HG02970 (cell line): ENCODE data around the gene MAD1L1.

Experiments
- ATAC-seq: cut with Tn5 transposase; IDR thresholded peaks from one replicate; pipeline ENCODE4 v1.9.1; 2021; ENCODE audit warnings: mild to moderate bottlenecking, moderate library complexity, moderate number of reproducible peaks; ENCODE audit not compliant: unreplicated experiment, low FRiP score

MAD1L1 gene

GRCh38 chr7:1809070-1809469 is 423.7 kb downstream of the MAD1L1 start:
- no peak for ATAC-seq

GRCh38 chr7:1807821-1808600 is 424.7 kb downstream of the MAD1L1 start:
- no peak for ATAC-seq

GRCh38 chr7:1806354-1806753 is 426.4 kb downstream of the MAD1L1 start:
- ATAC-seq = no peak

GRCh38 chr7:1804310-1804709 is 428.4 kb downstream of the MAD1L1 start:
- no peak for ATAC-seq

GRCh38 chr7:1802899-1803298 is 429.8 kb downstream of the MAD1L1 start:
- no peak for ATAC-seq

- no peak for ATAC-seq
These were observed 431.8 kb downstream of the MAD1L1 start for GRCh38 chr7:1800902-1801301.

GRCh38 chr7:1798191-1798590 is 434.6 kb downstream of the MAD1L1 start:
- no peak for ATAC-seq

GRCh38 chr7:1794888-1795542 is 437.7 kb downstream of the MAD1L1 start:
- no peak for ATAC-seq

- no peak for ATAC-seq
These were observed 445.0 kb downstream of the MAD1L1 start for GRCh38 chr7:1787681-1788235.

- ATAC-seq = no peak
These were observed 445.5 kb downstream of the MAD1L1 start for GRCh38 chr7:1787241-1787640.

- no peak for ATAC-seq
These were observed 446.9 kb downstream of the MAD1L1 start for GRCh38 chr7:1785839-1786238.

- no peak for ATAC-seq
These were observed 451.4 kb downstream of the MAD1L1 start for GRCh38 chr7:1781369-1781768.

GRCh38 chr7:1779445-1779844 is 453.3 kb downstream of the MAD1L1 start:
- ATAC-seq = no peak

- ATAC-seq = no peak
These were observed 455.6 kb downstream of the MAD1L1 start for GRCh38 chr7:1777122-1777521.

- ATAC-seq = no peak
These were observed 457.4 kb downstream of the MAD1L1 start for GRCh38 chr7:1775389-1775788.

GRCh38 chr7:1770331-1770730 is 462.4 kb downstream of the MAD1L1 start:
- no peak for ATAC-seq

- no peak for ATAC-seq
These were observed 463.2 kb downstream of the MAD1L1 start for GRCh38 chr7:1769286-1770200.

- no peak for ATAC-seq
These were observed 463.9 kb downstream of the MAD1L1 start for GRCh38 chr7:1768832-1769231.

GRCh38 chr7:1767524-1767923 is 465.2 kb downstream of the MAD1L1 start:
- no peak for ATAC-seq
